TTC549 (cell line): ENCODE data around the gene MAP4K2.
A peak's percentile ranks its signal among the peaks of the same experiment; 100 is the strongest.

ENCODE experiments used
- FAIRE-seq: peaks from 2 replicates; lab custom pipeline; 2012; peaks lifted over from hg19 to GRCh38; lab: Jason Lieb, UNC

The MAP4K2 gene

GRCh38 chr11:64790205-64791095 is 12.6 kb downstream of the MAP4K2 start:
- FAIRE-seq, result no peak

DNA sequence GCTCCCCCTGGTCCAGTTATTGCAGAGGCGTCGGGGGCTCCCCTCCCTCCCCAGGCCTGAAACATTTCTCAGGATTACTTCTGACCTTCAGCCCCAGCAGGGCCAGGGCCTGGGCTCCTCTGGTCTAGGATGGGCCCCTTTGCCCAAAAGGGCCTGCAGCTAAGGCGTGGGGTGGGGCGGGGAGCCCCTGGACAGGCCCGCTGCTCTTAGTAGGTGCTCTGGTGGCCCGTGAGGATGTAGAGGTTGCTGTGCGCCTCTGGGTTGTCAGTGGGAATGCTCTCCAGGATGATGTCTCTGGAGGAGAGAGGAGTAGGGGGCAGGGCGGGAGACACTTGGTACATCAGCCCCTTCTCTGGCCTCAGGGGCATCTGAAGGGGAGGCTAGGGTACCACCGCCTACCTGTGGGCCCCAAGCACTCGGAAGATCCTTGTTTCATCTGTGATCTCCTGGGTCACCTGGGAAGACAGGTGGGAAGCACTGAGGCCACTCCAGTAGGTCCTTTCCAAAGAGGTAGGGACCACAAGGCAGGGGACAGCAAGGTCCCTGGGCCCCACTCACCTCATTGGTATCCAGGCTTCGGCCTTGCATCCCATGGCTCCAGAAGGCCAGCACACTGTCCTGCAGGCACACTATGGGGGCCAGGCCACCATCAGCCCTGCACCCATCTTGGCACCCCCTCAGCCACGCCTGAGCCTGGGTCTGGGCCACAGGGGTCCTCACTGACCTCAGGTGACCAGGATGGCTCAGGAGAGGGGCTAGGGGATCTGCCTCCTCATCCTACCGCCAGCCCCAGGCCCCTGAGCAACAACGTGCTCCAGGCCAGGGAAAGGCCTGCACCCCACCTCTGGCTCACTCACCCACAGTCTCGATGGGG is 13.4 kb downstream of the MAP4K2 start:
- FAIRE-seq, result no peak

- FAIRE-seq, result no peak
These were observed 14.4 kb downstream of the MAP4K2 start for GRCh38 chr11:64788321-64789215.

DNA sequence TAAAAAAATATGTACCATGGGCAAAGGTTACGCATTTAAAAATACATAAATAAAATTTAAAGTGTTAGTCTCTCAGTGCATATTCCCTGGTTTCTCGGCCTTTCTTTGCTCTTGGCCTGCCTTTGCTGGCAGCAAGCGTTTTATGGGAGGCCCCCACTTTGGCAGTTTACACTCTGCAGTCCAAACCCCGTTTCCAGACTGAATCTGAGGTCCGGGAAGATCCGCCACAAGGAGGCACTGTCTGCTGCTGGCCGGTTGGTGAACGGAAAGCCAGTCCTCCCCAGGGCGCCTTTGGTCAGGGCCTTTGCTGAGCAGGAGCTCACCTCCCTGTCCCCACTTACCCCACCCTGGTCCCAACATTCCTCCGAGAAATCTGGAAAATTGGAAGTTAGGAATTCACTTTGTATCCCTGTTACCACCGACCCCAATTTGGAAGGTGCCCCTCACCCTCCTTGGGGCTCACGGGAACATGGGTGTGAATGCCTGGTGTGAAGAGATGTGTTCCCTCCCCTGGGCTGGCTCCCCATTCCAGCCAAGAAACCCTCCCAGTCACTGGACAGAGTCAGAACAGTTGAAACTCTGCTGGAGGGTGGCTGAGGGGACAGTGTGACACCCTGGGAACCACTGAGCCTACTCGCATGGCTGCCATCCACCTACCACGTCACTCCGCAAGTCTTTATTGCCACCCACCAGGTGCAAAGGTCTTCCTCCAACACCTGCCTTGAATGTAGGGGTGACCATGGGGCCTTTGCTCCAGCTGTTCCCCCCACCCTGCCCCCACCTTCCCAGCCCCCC is 15.3 kb downstream of the MAP4K2 start:
- FAIRE-seq, result no peak

- no peak for FAIRE-seq
These were observed 16.7 kb downstream of the MAP4K2 start for GRCh38 chr11:64786308-64786707.

GRCh38 chr11:64784813-64785581 is 18.0 kb downstream of the MAP4K2 start:
- no peak for FAIRE-seq

GRCh38 chr11:64778473-64779298 is 24.3 kb downstream of the MAP4K2 start, which contains the start of gene SF1:
Gene SF1, minus strand, starts transcription at chr11:64778542. Its CDS starts 150 bp downstream, at chr11:64778392.
- FAIRE-seq, result peak; percentile 97

DNA sequence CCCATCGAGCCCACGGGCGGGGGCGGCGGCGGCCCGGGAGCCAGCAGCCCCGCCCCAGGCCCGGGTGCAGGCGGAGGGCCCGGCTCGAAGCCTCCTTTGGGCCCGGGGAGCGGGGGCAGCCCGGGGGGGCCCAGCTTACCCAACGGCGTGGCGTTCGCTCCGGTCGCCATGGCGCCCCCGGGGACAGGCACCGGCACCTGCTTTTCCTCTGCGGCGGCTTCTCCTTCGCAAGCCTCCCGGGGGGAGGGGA is 24.9 kb downstream of the MAP4K2 start:
- no peak for FAIRE-seq

DNA sequence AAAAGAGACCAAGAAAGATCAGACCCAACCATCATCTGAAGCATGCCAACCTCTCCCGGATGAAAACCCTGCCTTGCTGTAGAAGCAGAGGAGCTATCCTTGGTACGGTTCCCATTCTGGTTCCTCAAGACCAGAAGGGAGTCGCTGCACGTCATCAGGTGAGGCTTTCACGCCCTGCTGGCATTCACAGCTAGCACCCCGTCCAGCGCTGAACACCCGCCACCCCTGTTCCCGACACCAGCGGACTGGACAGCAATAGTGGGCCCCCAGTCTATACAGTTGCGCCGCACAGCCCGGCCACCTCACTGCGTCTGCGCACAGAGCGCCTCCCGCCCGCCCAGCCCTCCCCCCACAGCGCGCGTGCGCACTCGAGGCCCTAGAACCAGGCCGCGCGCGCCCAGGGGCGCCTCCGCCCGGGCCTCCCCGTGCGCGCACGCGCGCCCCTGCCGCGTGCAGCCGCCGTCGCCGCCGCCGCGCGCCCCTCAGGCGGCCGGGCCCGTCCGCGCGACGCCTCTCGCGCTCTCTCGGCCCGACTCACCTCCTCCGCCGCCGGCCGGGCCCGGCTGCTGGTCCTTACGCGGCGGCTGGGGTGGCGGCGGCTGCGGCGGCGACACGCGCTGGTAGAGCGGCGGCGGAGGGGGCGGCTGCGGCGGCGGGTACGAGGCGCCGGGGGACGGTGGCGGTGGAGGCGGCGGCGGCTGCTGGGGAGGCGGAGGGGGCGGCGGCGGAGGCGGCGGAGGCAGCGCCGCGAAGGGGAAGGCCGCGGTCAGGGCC is 25.4 kb downstream of the MAP4K2 start:
- no peak for FAIRE-seq

DNA sequence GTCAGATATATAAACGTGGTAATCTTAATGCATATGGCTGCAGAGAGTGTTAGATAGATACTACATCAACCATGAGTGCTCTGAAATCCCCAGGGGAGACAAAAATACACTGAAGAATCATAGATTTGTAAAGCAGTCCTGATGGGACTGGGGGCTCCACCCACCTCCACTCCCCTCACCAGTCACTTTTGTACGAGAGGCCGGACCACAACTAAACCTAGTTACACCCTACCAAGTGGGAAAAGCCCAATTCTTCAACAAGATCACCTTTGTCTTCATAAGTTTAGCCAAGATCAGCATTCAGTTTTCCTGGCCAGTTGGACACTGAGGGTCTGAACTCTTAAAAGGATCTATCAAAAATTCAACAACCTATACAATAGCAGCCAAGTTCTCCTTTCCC is 26.1 kb downstream of the MAP4K2 start:
- no peak for FAIRE-seq

GRCh38 chr11:64776425-64776824 is 26.6 kb downstream of the MAP4K2 start:
- FAIRE-seq, result no peak

GRCh38 chr11:64774144-64774543 is 28.9 kb downstream of the MAP4K2 start:
- FAIRE-seq, result no peak

DNA sequence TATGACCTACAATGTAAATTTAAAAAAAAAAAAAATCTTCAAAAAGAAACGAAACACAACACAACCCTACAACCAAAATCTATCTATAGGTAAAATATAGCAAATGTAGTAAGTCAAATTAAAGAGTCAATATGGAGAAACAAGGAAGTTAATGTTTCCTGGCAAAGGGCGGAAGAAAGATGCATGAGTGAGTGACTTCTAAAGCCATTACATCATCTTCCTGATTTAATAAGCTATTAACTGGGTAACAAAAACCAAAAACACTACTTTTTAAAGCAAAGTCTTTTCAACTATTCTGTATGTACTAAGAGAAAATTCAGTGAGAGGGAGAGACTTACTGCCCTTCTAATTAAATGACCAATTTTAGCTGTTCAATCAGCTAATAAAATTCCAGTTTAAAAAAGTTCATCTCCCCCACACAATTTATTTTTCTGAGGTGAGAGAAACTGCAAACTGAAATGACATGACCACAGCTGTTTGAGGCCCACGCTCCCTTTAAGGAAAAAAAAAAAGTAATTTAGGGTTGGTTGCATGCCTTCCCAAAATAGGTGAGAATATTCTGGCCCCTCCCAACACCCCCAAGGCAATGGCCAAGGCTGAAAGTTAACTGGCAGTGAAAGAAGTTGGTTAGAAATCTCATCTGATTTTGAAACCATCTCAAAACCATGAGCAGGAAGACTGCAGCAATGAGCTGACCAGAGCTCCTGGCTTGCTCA is 30.6 kb downstream of the MAP4K2 start:
- no peak for FAIRE-seq

DNA sequence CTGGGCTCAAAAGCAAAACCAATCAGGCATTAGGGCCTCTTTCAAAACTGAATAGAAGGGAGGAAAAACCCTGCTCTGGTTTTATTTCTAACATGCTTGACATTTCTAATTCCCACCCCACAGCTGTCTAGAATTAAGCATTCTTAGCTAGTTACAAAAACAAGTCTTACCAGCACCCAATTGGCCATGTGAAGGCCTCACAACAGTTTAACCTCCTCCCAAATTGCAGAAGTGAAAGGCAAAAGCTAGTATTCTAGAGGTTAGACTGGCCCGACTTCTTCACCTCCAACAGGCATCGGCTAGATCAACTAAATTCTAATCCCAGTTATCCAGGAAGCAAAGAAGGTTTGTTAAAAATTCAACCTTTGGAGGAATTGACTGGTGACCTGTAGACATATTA is 31.2 kb downstream of the MAP4K2 start:
- no peak for FAIRE-seq

GRCh38 chr11:64770120-64770519 is 32.9 kb downstream of the MAP4K2 start:
- FAIRE-seq, result no peak

DNA sequence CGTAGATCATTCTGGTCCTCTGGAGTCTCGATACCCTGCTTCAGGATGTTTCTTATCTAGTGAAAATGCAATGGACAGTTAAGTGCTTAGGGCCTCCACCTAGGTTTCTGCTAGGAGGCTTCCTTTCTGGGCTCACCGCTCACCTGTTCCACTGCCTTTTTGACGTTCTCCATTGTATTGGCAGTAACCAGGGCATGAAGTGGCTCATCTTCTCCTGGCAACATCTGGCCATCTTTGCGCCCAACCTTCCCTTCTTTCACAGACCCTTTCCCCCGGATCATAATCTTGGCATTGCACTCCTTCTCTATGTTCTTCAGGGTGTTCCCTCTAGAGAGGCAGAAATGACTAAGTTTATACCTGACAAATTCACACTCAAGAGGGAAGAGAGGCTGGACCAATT is 33.7 kb downstream of the MAP4K2 start:
- FAIRE-seq, result no peak

DNA sequence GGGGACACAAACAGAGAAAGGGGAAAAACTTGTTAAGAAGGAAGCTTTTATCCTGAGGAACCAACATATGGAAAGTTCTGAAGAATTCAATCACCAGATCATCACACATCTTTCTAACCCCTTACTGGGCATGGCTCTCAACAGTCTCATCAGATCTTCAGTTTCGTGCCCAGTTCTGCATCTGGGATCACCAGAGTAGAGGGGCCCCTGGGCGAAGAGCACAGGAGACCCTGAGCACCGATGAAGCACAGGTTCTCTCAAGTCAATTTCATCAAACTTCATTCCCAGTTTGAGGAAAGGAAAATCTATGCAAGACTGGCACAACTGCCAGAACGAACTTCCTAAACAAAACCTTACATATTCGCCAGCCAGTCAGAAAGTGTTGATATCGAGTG is 34.7 kb downstream of the MAP4K2 start:
- no peak for FAIRE-seq
